ENCODE results near the gene SLC7A8. TPM values are rescaled to one million over a fixed set of nuclear protein-coding genes. Genes with fewer than 3 reads are reported as not detected.

SLC7A8 gene
- total RNA-seq, 2 experiments from 2014 or later: 4.0 to 11.4 TPM

DNA sequence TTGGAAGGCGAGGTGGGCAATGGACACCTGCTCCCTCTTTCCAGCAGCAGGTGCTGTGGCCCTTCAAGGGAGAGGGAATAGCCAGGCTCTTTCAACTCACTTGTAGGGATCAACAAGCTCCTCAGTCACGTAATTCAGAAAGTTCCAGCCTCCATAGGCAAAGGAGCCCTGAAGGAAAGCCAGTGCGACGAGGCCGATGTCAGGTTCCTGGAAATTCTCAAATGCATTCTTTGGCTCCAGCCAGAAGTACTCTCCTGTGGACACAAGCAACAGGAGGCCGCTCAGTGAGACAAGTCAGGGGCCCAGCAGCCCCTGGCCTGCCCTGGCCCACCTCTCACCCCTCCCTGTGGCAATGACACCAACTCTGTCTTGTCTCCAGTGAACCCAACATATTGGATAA lies 43.1 kb downstream of the SLC7A8 start:
- DNase-seq (ENCODE audit: low spot score): no peak
- Histone ChIP-seq H3K9me3 (ENCODE audit: low read length) (no peaks in the 10 kb centered on the region), H3K4me1 (ENCODE audit: insufficient read depth, low read length, poor library complexity, severe bottlenecking) (no peaks in the 10 kb centered on the region), H2AFZ (ENCODE audit: low read length) (no peak overlapping the region), H3K36me3 (ENCODE audit: insufficient read depth, low read length) (no peaks in the 10 kb centered on the region), H3K4me2 (ENCODE audit: low read length) (no peak overlapping the region), H4K20me1 (ENCODE audit: insufficient read depth, low read length) (no peaks in the 10 kb centered on the region), H3K4me3 (ENCODE audit: low read depth, low read length, poor library complexity, severe bottlenecking) (no peak overlapping the region), H3K9me2 (ENCODE audit: insufficient read depth, low read length) (no peaks in the 10 kb centered on the region), H3K79me2 (ENCODE audit: insufficient read depth, low read depth, low read length) (no peaks in the 10 kb centered on the region), H3K27ac (ENCODE audit: low read depth, low read length, poor library complexity, severe bottlenecking) (no peak overlapping the region)
- ChIA-PET POLR2A (no interaction called here), CTCF (ENCODE audit: unreplicated experiment) (no interaction called here)
- no peak for TF ChIP-seq EZH2phosphoT487 (IDR thresholded peaks at IDR 0.05; ENCODE audit: borderline replicate concordance, low read depth, low read length)
- TF ChIP-seq CTCF (conservative IDR thresholded peaks at IDR 0.05; ENCODE audit: low read length): no peak
- intact Hi-C loops (cut with micrococcal nuclease; ENCODE audit: unreplicated experiment): no loop called here
- no TSS peak for BruUV-seq (replicated peaks)

DNA sequence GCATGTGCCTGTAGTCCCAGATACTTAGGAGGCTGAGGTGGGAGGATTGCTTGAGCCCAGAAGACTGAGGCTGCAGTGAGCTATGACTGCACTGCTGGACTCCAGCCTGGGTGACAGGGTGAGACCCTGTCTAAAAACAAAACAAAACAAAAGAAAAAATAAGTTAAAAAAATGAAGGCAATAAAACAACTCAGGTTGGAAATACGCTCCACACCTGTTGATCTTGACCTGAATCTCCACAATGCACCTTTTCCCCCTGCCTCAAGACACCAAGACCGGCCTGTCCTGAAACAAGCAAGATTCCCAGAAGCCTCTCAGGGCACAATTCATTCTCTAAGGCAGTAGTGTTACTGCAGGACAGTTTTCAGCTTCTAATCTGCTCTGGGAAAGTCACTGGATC lies 43.6 kb downstream of the SLC7A8 start:
- Histone ChIP-seq H3K4me1 (ENCODE audit: insufficient read depth, low read length, poor library complexity, severe bottlenecking) (no peaks in the 10 kb centered on the region), H3K9me3 (ENCODE audit: low read length) (no peaks in the 10 kb centered on the region), H3K79me2 (ENCODE audit: insufficient read depth, low read depth, low read length) (no peaks in the 10 kb centered on the region), H3K4me2 (ENCODE audit: low read length) (no peak overlapping the region), H3K4me3 (ENCODE audit: low read depth, low read length, poor library complexity, severe bottlenecking) (no peak overlapping the region), H2AFZ (ENCODE audit: low read length) (no peak overlapping the region), H3K36me3 (ENCODE audit: insufficient read depth, low read length) (no peaks in the 10 kb centered on the region), H4K20me1 (ENCODE audit: insufficient read depth, low read length) (no peaks in the 10 kb centered on the region), H3K27ac (ENCODE audit: low read depth, low read length, poor library complexity, severe bottlenecking) (no peak overlapping the region), H3K9me2 (ENCODE audit: insufficient read depth, low read length) (no peaks in the 10 kb centered on the region)
- intact Hi-C loops (cut with micrococcal nuclease; ENCODE audit: unreplicated experiment): no loop called here
- no peak for DNase-seq (ENCODE audit: low spot score)
- BruUV-seq (replicated peaks): no TSS peak
- CTCF ChIA-PET (ENCODE audit: unreplicated experiment): no interaction called here
- TF ChIP-seq EZH2phosphoT487 (IDR thresholded peaks at IDR 0.05; ENCODE audit: borderline replicate concordance, low read depth, low read length) (no peak), CTCF (conservative IDR thresholded peaks at IDR 0.05; ENCODE audit: low read length) (no peak)
- POLR2A ChIA-PET: no interaction called here

- TF ChIP-seq EZH2phosphoT487 (IDR thresholded peaks at IDR 0.05; ENCODE audit: borderline replicate concordance, low read depth, low read length) (no peak), CTCF (conservative IDR thresholded peaks at IDR 0.05; ENCODE audit: low read length) (no peak)
- H3K36me3 ChIP-seq (ENCODE audit: insufficient read depth, low read length): no peaks in the 10 kb centered on the region
- H3K4me1 ChIP-seq (ENCODE audit: insufficient read depth, low read length, poor library complexity, severe bottlenecking): peaks cover 6% of the 10 kb centered on the region
- H4K20me1 ChIP-seq (ENCODE audit: insufficient read depth, low read length): no peaks in the 10 kb centered on the region
- H3K79me2 ChIP-seq (ENCODE audit: insufficient read depth, low read depth, low read length): no peaks in the 10 kb centered on the region
- ChIA-PET POLR2A (no interaction called here), CTCF (ENCODE audit: unreplicated experiment) (no interaction called here)
- intact Hi-C loops (cut with micrococcal nuclease; ENCODE audit: unreplicated experiment): no loop called here
- H3K4me2 ChIP-seq (ENCODE audit: low read length): no peak overlapping the region
- no peak overlapping the region for H3K27ac ChIP-seq (ENCODE audit: low read depth, low read length, poor library complexity, severe bottlenecking)
- H3K9me3 ChIP-seq (ENCODE audit: low read length): no peaks in the 10 kb centered on the region
- H2AFZ ChIP-seq (ENCODE audit: low read length): no peak overlapping the region
- no peaks in the 10 kb centered on the region for H3K9me2 ChIP-seq (ENCODE audit: insufficient read depth, low read length)
- no peak overlapping the region for H3K4me3 ChIP-seq (ENCODE audit: low read depth, low read length, poor library complexity, severe bottlenecking)
- no TSS peak for BruUV-seq (replicated peaks)
- no peak for DNase-seq (ENCODE audit: low spot score)
Observed at GRCh38 chr14:23137813-23138535, 45.5 kb downstream of the SLC7A8 start.
